Mesendoderm (in vitro differentiated cells): ENCODE data around the gene PLAC1.

Experiments
- DNase-seq: peaks from one replicate; pipeline ENCODE4 v3.0.0; 2013
- H2AK5ac ChIP-seq: 2 replicates; pipeline ENCODE4 v1.6.1; 2013; ENCODE audit warnings: low read length, inconsistent platforms
- H2BK120ac ChIP-seq: 2 replicates; pipeline ENCODE4 v1.6.1; 2013; ENCODE audit warnings: low read depth, mild to moderate bottlenecking, low read length, moderate library complexity, mixed read lengths
- H2BK15ac ChIP-seq: replicated peaks from 2 replicates; pipeline ENCODE4 v1.6.1; 2013; ENCODE audit warnings: low read depth, mild to moderate bottlenecking, moderate library complexity
- H2BK5ac ChIP-seq: 2 replicates; pipeline ENCODE4 v1.6.1; 2013; ENCODE audit warnings: low read length, inconsistent platforms
- H3K18ac ChIP-seq: 2 replicates; pipeline ENCODE4 v1.6.1; 2013; ENCODE audit warnings: mild to moderate bottlenecking, low read length, mixed read lengths
- H3K23ac ChIP-seq: one replicate; pipeline ENCODE4 v1.6.1; 2013; ENCODE audit warnings: low read length
- H3K27ac ChIP-seq: 2 replicates; pipeline ENCODE4 v1.5.1; 2013; ENCODE audit warnings: low read depth, mild to moderate bottlenecking, inconsistent platforms, low read length, moderate library complexity
- H3K27me3 ChIP-seq: 2 replicates; pipeline ENCODE4 v1.6.1; 2013; ENCODE audit warnings: low read length, control low read depth, mild to moderate bottlenecking, inconsistent platforms; ENCODE audit not compliant: insufficient read depth, poor library complexity
- H3K36me3 ChIP-seq: 2 replicates; pipeline ENCODE4 v1.6.1; 2013; ENCODE audit warnings: low read length, inconsistent platforms; ENCODE audit not compliant: control insufficient read depth, insufficient read depth
- H3K4ac ChIP-seq: one replicate; pipeline ENCODE4 v1.6.1; 2013; ENCODE audit warnings: low read depth, mild to moderate bottlenecking, low read length, moderate library complexity
- H3K4me1 ChIP-seq: 2 replicates; pipeline ENCODE4 v1.6.1; 2013; ENCODE audit warnings: low read depth, low read length, inconsistent platforms; ENCODE audit not compliant: control insufficient read depth
- H3K4me2 ChIP-seq: 2 replicates; pipeline ENCODE4 v1.6.1; 2013; ENCODE audit warnings: low read length
- H3K4me3 ChIP-seq: 2 replicates; pipeline ENCODE4 v1.5.1; 2013; ENCODE audit warnings: mild to moderate bottlenecking, low read length
- H3K56ac ChIP-seq: one replicate; pipeline ENCODE4 v1.6.1; 2013; ENCODE audit warnings: low read length
- H3K79me1 ChIP-seq: 2 replicates; pipeline ENCODE4 v1.6.1; 2013; ENCODE audit warnings: low read length, inconsistent platforms
- H3K79me2 ChIP-seq: 2 replicates; pipeline ENCODE4 v1.6.1; 2013; ENCODE audit warnings: mild to moderate bottlenecking, low read length; ENCODE audit not compliant: control insufficient read depth, insufficient read depth
- H3K9ac ChIP-seq: 2 replicates; pipeline ENCODE4 v1.6.1; 2013; ENCODE audit warnings: low read length, inconsistent platforms
- H4K5ac ChIP-seq: one replicate; pipeline ENCODE4 v1.6.1; 2013; ENCODE audit warnings: low read length
- H4K8ac ChIP-seq: one replicate; pipeline ENCODE4 v1.6.1; 2013; ENCODE audit warnings: low read depth, mild to moderate bottlenecking, control low read depth, low read length, moderate library complexity
- WGBS: extraction: QIAGEN DNeasy Blood & Tissue Kit; methylation state at CpG from one replicate; pipeline ENCODE4 v1.1.7; 2013; ENCODE audit warnings: low lambda C conversion rate, missing lambda C conversion rate; ENCODE audit not compliant: insufficient coverage; ENCODE audit errors: extremely low coverage; 5-methylcytosine and 5-hydroxymethylcytosine counted together

PLAC1 gene

GRCh38 chrX:134533952-134534351 lies 124.3 kb downstream of the PLAC1 start:
- Histone ChIP-seq H3K4ac (no peak overlapping the region), H3K36me3 (no peaks in the 10 kb centered on the region), H3K4me1 (no peaks in the 10 kb centered on the region), H3K79me1 (no peaks in the 10 kb centered on the region), H4K5ac (no peak overlapping the region), H3K4me3 (no peak overlapping the region), H2BK5ac (no peak overlapping the region), H3K9ac (no peak overlapping the region), H3K79me2 (no peaks in the 10 kb centered on the region), H3K18ac (no peak overlapping the region), H2BK15ac (no peak overlapping the region), H3K27me3 (no peaks in the 10 kb centered on the region), H3K23ac (no peak overlapping the region), H3K56ac (no peak overlapping the region), H3K27ac (no peak overlapping the region), H2BK120ac (no peak overlapping the region), H4K8ac (no peak overlapping the region), H3K4me2 (no peak overlapping the region), H2AK5ac (no peak overlapping the region)
- no peak for DNase-seq
- WGBS = no CpG with 5 or more reads among the region's 4 CpGs

- Histone ChIP-seq H3K79me1 (no peaks in the 10 kb centered on the region), H3K79me2 (no peaks in the 10 kb centered on the region), H3K27ac (no peak overlapping the region), H2BK120ac (no peak overlapping the region), H3K36me3 (no peaks in the 10 kb centered on the region), H2BK15ac (no peak overlapping the region), H3K4me1 (no peaks in the 10 kb centered on the region), H3K56ac (no peak overlapping the region), H4K5ac (no peak overlapping the region), H3K4me2 (no peak overlapping the region), H3K4me3 (no peak overlapping the region), H3K27me3 (no peaks in the 10 kb centered on the region), H3K23ac (no peak overlapping the region), H3K4ac (no peak overlapping the region), H2BK5ac (no peak overlapping the region), H2AK5ac (no peak overlapping the region), H3K9ac (no peak overlapping the region), H3K18ac (no peak overlapping the region), H4K8ac (no peak overlapping the region)
- DNase-seq = no peak
- WGBS = no CpG with 5 or more reads among the region's 9 CpGs
Measured at GRCh38 chrX:134533352-134533751, 124.9 kb downstream of the PLAC1 start.

- no peak overlapping the region for H3K9ac ChIP-seq
- no CpG with 5 or more reads among the region's 7 CpGs for WGBS
- H2BK15ac ChIP-seq = no peak overlapping the region
- no peaks in the 10 kb centered on the region for H3K79me2 ChIP-seq
- H3K23ac ChIP-seq = no peak overlapping the region
- no peak overlapping the region for H2BK120ac ChIP-seq
- no peaks in the 10 kb centered on the region for H3K36me3 ChIP-seq
- no peak overlapping the region for H4K8ac ChIP-seq
- no peak for DNase-seq
- no peak overlapping the region for H4K5ac ChIP-seq
- H3K79me1 ChIP-seq = no peaks in the 10 kb centered on the region
- no peak overlapping the region for H3K56ac ChIP-seq
- no peaks in the 10 kb centered on the region for H3K27me3 ChIP-seq
- no peak overlapping the region for H3K4me3 ChIP-seq
- H3K4ac ChIP-seq = no peak overlapping the region
- no peak overlapping the region for H3K4me2 ChIP-seq
- no peak overlapping the region for H3K18ac ChIP-seq
- no peak overlapping the region for H2AK5ac ChIP-seq
- no peak overlapping the region for H2BK5ac ChIP-seq
- no peak overlapping the region for H3K27ac ChIP-seq
- H3K4me1 ChIP-seq = no peaks in the 10 kb centered on the region
Measured at GRCh38 chrX:134530845-134531244, 127.4 kb downstream of the PLAC1 start.

GRCh38 chrX:134529481-134529880 lies 128.8 kb downstream of the PLAC1 start:
- WGBS = no CpG with 5 or more reads among the region's 6 CpGs

GRCh38 chrX:134528960-134529359 lies 129.3 kb downstream of the PLAC1 start:
- Histone ChIP-seq H2BK15ac (no peak overlapping the region), H3K36me3 (no peaks in the 10 kb centered on the region), H3K27me3 (no peaks in the 10 kb centered on the region), H3K27ac (no peak overlapping the region), H3K4me3 (no peak overlapping the region), H3K4me2 (no peak overlapping the region), H2BK120ac (no peak overlapping the region), H3K23ac (no peak overlapping the region), H4K5ac (no peak overlapping the region), H3K56ac (no peak overlapping the region), H4K8ac (no peak overlapping the region), H2BK5ac (no peak overlapping the region), H3K4me1 (no peaks in the 10 kb centered on the region), H2AK5ac (no peak overlapping the region), H3K18ac (no peak overlapping the region), H3K4ac (no peak overlapping the region), H3K79me2 (no peaks in the 10 kb centered on the region), H3K79me1 (no peaks in the 10 kb centered on the region), H3K9ac (no peak overlapping the region)
- no CpG with 5 or more reads among the region's 3 CpGs for WGBS
- DNase-seq = no peak

More at GRCh38 chrX:134529481-134529880, 128.8 kb downstream of the PLAC1 start:
- no peaks in the 10 kb centered on the region for H3K79me1 ChIP-seq
- H4K5ac ChIP-seq = no peak overlapping the region
- H2AK5ac ChIP-seq = no peak overlapping the region
- no peak overlapping the region for H3K27ac ChIP-seq
- H3K56ac ChIP-seq = no peak overlapping the region
- no peak overlapping the region for H2BK5ac ChIP-seq
- H3K4ac ChIP-seq = no peak overlapping the region
- no peak overlapping the region for H2BK15ac ChIP-seq
- H3K9ac ChIP-seq = no peak overlapping the region
- no peaks in the 10 kb centered on the region for H3K4me1 ChIP-seq
- H4K8ac ChIP-seq = no peak overlapping the region
- no peaks in the 10 kb centered on the region for H3K27me3 ChIP-seq
- no peak overlapping the region for H3K23ac ChIP-seq
- no peaks in the 10 kb centered on the region for H3K36me3 ChIP-seq
- DNase-seq = no peak
- H3K18ac ChIP-seq = no peak overlapping the region
- no peak overlapping the region for H3K4me3 ChIP-seq
- no peaks in the 10 kb centered on the region for H3K79me2 ChIP-seq
- H2BK120ac ChIP-seq = no peak overlapping the region
- H3K4me2 ChIP-seq = no peak overlapping the region

- H4K5ac ChIP-seq = no peak overlapping the region
- no peak overlapping the region for H3K18ac ChIP-seq
- no peak overlapping the region for H3K27ac ChIP-seq
- no peak overlapping the region for H3K4ac ChIP-seq
- no peaks in the 10 kb centered on the region for H3K79me1 ChIP-seq
- H3K23ac ChIP-seq = no peak overlapping the region
- no peaks in the 10 kb centered on the region for H3K4me1 ChIP-seq
- H3K79me2 ChIP-seq = no peaks in the 10 kb centered on the region
- H3K9ac ChIP-seq = no peak overlapping the region
- DNase-seq = no peak
- no peak overlapping the region for H2BK15ac ChIP-seq
- H2AK5ac ChIP-seq = no peak overlapping the region
- no CpG with 5 or more reads among the region's 5 CpGs for WGBS
- no peak overlapping the region for H4K8ac ChIP-seq
- H3K56ac ChIP-seq = no peak overlapping the region
- H3K4me2 ChIP-seq = no peak overlapping the region
- H2BK5ac ChIP-seq = no peak overlapping the region
- H2BK120ac ChIP-seq = no peak overlapping the region
- no peaks in the 10 kb centered on the region for H3K36me3 ChIP-seq
- H3K27me3 ChIP-seq = no peaks in the 10 kb centered on the region
- no peak overlapping the region for H3K4me3 ChIP-seq
Measured at GRCh38 chrX:134526399-134526798, 131.9 kb downstream of the PLAC1 start.
